SIG-M5 treated with dmso at 0.1 percent for 504 hours (cell line): ENCODE measurements around the gene TMEM119.

ENCODE experiments used
- DNase-seq: peaks from one replicate; lab custom pipeline; 2025; ENCODE audit not compliant: unreplicated experiment; lab: John Stamatoyannopoulos, UW

Gene TMEM119

GRCh38 chr12:108602976-108603704 is 5.3 kb upstream of the TMEM119 start:
- no peak for DNase-seq

GRCh38 chr12:108602209-108602705 is 4.4 kb upstream of the TMEM119 start:
- no peak for DNase-seq

GRCh38 chr12:108600702-108601007 is 2.8 kb upstream of the TMEM119 start:
- DNase-seq: no peak

- no peak for DNase-seq
Observed at GRCh38 chr12:108599948-108600701, 2.2 kb upstream of the TMEM119 start.

- no peak for DNase-seq
Observed at GRCh38 chr12:108599541-108599940, 1.7 kb upstream of the TMEM119 start.

- DNase-seq: no peak
Observed at GRCh38 chr12:108598553-108599250, 818 bp upstream of the TMEM119 start.

GRCh38 chr12:108596854-108597558 is 878 bp downstream of the TMEM119 start:
- DNase-seq: no peak

GRCh38 chr12:108595711-108596647 is 1.9 kb downstream of the TMEM119 start:
- no peak for DNase-seq

GRCh38 chr12:108594960-108595710 is 2.7 kb downstream of the TMEM119 start:
- DNase-seq: no peak

GRCh38 chr12:108594323-108594903 is 3.5 kb downstream of the TMEM119 start:
- DNase-seq: no peak

- DNase-seq: no peak
Observed at GRCh38 chr12:108592033-108592909, 5.6 kb downstream of the TMEM119 start.

GRCh38 chr12:108591267-108591980 is 6.5 kb downstream of the TMEM119 start:
- DNase-seq: no peak

GRCh38 chr12:108590463-108590862 is 7.4 kb downstream of the TMEM119 start:
- DNase-seq: peak; percentile 23

- no peak for DNase-seq
Observed at GRCh38 chr12:108589840-108590229, 8.0 kb downstream of the TMEM119 start.

GRCh38 chr12:108589028-108589839 is 8.7 kb downstream of the TMEM119 start:
- no peak for DNase-seq

- DNase-seq: no peak
Observed at GRCh38 chr12:108587826-108588225, 10.1 kb downstream of the TMEM119 start.

GRCh38 chr12:108586306-108586705 is 11.6 kb downstream of the TMEM119 start:
- DNase-seq: no peak
